Smooth muscle cell of the brain vasculature (primary cell): ENCODE results near the gene BHLHA15.

ENCODE experiments used
- DNase-seq: peaks from one replicate; pipeline ENCODE4 v3.0.0-alpha.2; 2012; ENCODE audit warnings: low read depth, low spot score

The BHLHA15 gene

GRCh38 chr7:98242934-98243333 lies 31.7 kb downstream of the BHLHA15 start:
- DNase-seq: no peak

- DNase-seq: no peak
Observed at GRCh38 chr7:98244871-98245270, 33.6 kb downstream of the BHLHA15 start.

- DNase-seq: no peak
Observed at GRCh38 chr7:98248156-98248555, 36.9 kb downstream of the BHLHA15 start.

- no peak for DNase-seq
Observed at GRCh38 chr7:98249106-98249505, 37.9 kb downstream of the BHLHA15 start.

- DNase-seq: no peak
Observed at GRCh38 chr7:98250789-98251188, 39.5 kb downstream of the BHLHA15 start.

GRCh38 chr7:98251231-98251600 lies 40.0 kb downstream of the BHLHA15 start:
- no peak for DNase-seq

GRCh38 chr7:98251601-98252424 lies 40.6 kb downstream of the BHLHA15 start, which contains the start of gene TECPR1:
Gene TECPR1 (minus strand): TSS chr7:98252232. CDS start chr7:98246146, 6,086 bp downstream.
- DNase-seq: peak; percentile 50

GRCh38 chr7:98252425-98253054 lies 41.3 kb downstream of the BHLHA15 start:
- DNase-seq: no peak

GRCh38 chr7:98254516-98254915 lies 43.3 kb downstream of the BHLHA15 start:
- no peak for DNase-seq

- DNase-seq: no peak
Observed at GRCh38 chr7:98254951-98255610, 43.8 kb downstream of the BHLHA15 start.

- no peak for DNase-seq
Observed at GRCh38 chr7:98256431-98256830, 45.2 kb downstream of the BHLHA15 start.

GRCh38 chr7:98257701-98258100 lies 46.5 kb downstream of the BHLHA15 start:
- no peak for DNase-seq
